Measurements from ENCODE around the gene SP140. TPM values are rescaled to one million over a fixed set of nuclear protein-coding genes. Genes with fewer than 3 reads are reported as not detected.

Gene SP140
- total and polyA plus RNA-seq, 10 of the 15 experiments (the other 5 are each of a cell fraction or from before 2014, with no cell fraction given): 61.7 to 164 (median 90.7) TPM

GRCh38 chr2:230226051-230226551, 565 bp downstream of the SP140 start:
- Histone ChIP-seq H3K27ac (ENCODE audit: control insufficient read depth, insufficient read depth) (peak overlapping the region; percentile 68), H3K36me3 (ENCODE audit: control insufficient read depth in 2 of 2, insufficient read depth in 2 of 2, low read length in 1 of 2) (no peaks in the 10 kb centered on the region; a peak in 1 of 4 replicates), H3K4me3 (peak overlapping the region; percentile 72), H3K4me1 (ENCODE audit: control insufficient read depth, insufficient read depth, low read length) (peaks cover 49% of the 10 kb centered on the region), H3K79me2 (ENCODE audit: control insufficient read depth, insufficient read depth, low read length) (peaks cover 47% of the 10 kb centered on the region), H3K27me3 (replicated peaks in 1 of 2; ENCODE audit: control insufficient read depth in 2 of 2, insufficient read depth in 2 of 2, low read length in 1 of 2) (no peaks in the 10 kb centered on the region), H2AFZ (ENCODE audit: control insufficient read depth, low read depth, low read length) (peak overlapping the region; percentile 42; the same call in 1 of the 2 replicates), H3K9me3 (replicated peaks; ENCODE audit: control insufficient read depth, insufficient read depth, low read length) (peaks cover 13% of the 10 kb centered on the region), H4K20me1 (ENCODE audit: control insufficient read depth, insufficient read depth) (no peaks in the 10 kb centered on the region), H3K9ac (ENCODE audit: control insufficient read depth, insufficient read depth, low read length) (peak overlapping the region; percentile 73), H3K4me2 (ENCODE audit: control insufficient read depth, insufficient read depth) (peak overlapping the region; percentile 97)
- in situ Hi-C loops (cut with MboI) (no loop called here), intact Hi-C loops (cut with micrococcal nuclease; ENCODE audit: unreplicated experiment) (loop anchor here (2.0 to 10.0 kb wide), 7 partner anchors 41 to 489 kb away; partner anchors contain the start of genes CAB39, SP100 and SP140L)
- WGBS (ENCODE audit: insufficient coverage, insufficient replicate concordance, low lambda C conversion rate, missing lambda C conversion rate): 3% methylated on average over 4 of the region's 4 CpGs
- DNase-seq (ENCODE audit: low read depth, low spot score) (peak; percentile 76), ATAC-seq (peak; percentile 81), FAIRE-seq (peak; percentile 96)
- ChIA-PET SMC1A (ENCODE audit: uncharacterized antibody, unreplicated experiment) (interaction anchor here (0.8 to 5.7 kb wide), 16 partner anchors 8 to 389 kb away, joined by 3 to 82 read pairs (median 4); partner anchors contain the start of gene SP140L), RAD21 (ENCODE audit: unreplicated experiment) (interaction anchor here (1.0 to 4.4 kb wide), 15 partner anchors 9 to 572 kb away, joined by 3 to 37 read pairs (median 4); partner anchors contain the start of gene CAB39), CTCF (interaction anchor here (0.5 to 1.7 kb wide), 4 partner anchors 11 to 413 kb away, joined by 3 to 7 read pairs (median 3); no protein-coding TSS in a partner anchor), POLR2A (interaction anchor here (1.0 to 2.7 kb wide), 12 partner anchors 8 to 418 kb away, joined by 3 to 11 read pairs (median 6); partner anchors contain the start of genes SP100 and SP140L)
- BruUV-seq (replicated peaks): TSS peak; percentile 86
- TF ChIP-seq RCOR1 (conservative IDR thresholded peaks at IDR 0.05; ENCODE audit: low read depth, low read length) (peak; percentile 90; the same call in 1 of the 2 replicates), ASH2L (IDR thresholded peaks at IDR 0.05; ENCODE audit: borderline replicate concordance, low read depth) (no peak), RELA (IDR thresholded peaks at IDR 0.05; ENCODE audit: borderline replicate concordance, partially characterized antibody) (no peak), SIX5 (IDR thresholded peaks at IDR 0.05; ENCODE audit: low read depth, low read length, severe bottlenecking) (no peak), TCF12 (IDR thresholded peaks at IDR 0.05; ENCODE audit: low read depth, low read length) (no peak), CTCF (IDR thresholded peaks at IDR 0.05 in 2 of 3, conservative IDR thresholded peaks at IDR 0.05 in 1 of 3; ENCODE audit: control insufficient read depth in 2 of 3, extremely low read depth in 1 of 3, insufficient read depth in 1 of 3, low read depth in 3 of 3, low read length in 3 of 3) (no peak), RELB (IDR thresholded peaks at IDR 0.05; ENCODE audit: low read depth) (0 out of 2 replicates have a peak, but pooled peaks have one; percentile 53), FOXK2 (IDR thresholded peaks at IDR 0.05) (no peak), ATF7 (IDR thresholded peaks at IDR 0.05; ENCODE audit: low read depth) (peak; percentile 40), PRDM15 (CRISPR knock-in tag; IDR thresholded peaks at IDR 0.05) (no peak)
- TF ChIP-seq, protein P1, sequence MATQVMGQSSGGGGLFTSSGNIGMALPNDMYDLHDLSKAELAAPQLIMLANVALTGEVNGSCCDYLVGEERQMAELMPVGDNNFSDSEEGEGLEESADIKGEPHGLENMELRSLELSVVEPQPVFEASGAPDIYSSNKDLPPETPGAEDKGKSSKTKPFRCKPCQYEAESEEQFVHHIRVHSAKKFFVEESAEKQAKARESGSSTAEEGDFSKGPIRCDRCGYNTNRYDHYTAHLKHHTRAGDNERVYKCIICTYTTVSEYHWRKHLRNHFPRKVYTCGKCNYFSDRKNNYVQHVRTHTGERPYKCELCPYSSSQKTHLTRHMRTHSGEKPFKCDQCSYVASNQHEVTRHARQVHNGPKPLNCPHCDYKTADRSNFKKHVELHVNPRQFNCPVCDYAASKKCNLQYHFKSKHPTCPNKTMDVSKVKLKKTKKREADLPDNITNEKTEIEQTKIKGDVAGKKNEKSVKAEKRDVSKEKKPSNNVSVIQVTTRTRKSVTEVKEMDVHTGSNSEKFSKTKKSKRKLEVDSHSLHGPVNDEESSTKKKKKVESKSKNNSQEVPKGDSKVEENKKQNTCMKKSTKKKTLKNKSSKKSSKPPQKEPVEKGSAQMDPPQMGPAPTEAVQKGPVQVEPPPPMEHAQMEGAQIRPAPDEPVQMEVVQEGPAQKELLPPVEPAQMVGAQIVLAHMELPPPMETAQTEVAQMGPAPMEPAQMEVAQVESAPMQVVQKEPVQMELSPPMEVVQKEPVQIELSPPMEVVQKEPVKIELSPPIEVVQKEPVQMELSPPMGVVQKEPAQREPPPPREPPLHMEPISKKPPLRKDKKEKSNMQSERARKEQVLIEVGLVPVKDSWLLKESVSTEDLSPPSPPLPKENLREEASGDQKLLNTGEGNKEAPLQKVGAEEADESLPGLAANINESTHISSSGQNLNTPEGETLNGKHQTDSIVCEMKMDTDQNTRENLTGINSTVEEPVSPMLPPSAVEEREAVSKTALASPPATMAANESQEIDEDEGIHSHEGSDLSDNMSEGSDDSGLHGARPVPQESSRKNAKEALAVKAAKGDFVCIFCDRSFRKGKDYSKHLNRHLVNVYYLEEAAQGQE (IDR thresholded peaks at IDR 0.05; ENCODE audit: low read depth, low read length): no peak; the same call in 1 of the 2 replicates

All from GM12878 (cell line).